ENCODE measurements around the gene GSK3A.
A peak's percentile ranks its signal among the peaks of the same experiment; 100 is the strongest.
"Not testable (repeated sequence)": the region's sequence is repeated elsewhere in the genome, so short reads cannot be mapped to it uniquely, and the experiment has no call there.

GSK3A gene

DNA sequence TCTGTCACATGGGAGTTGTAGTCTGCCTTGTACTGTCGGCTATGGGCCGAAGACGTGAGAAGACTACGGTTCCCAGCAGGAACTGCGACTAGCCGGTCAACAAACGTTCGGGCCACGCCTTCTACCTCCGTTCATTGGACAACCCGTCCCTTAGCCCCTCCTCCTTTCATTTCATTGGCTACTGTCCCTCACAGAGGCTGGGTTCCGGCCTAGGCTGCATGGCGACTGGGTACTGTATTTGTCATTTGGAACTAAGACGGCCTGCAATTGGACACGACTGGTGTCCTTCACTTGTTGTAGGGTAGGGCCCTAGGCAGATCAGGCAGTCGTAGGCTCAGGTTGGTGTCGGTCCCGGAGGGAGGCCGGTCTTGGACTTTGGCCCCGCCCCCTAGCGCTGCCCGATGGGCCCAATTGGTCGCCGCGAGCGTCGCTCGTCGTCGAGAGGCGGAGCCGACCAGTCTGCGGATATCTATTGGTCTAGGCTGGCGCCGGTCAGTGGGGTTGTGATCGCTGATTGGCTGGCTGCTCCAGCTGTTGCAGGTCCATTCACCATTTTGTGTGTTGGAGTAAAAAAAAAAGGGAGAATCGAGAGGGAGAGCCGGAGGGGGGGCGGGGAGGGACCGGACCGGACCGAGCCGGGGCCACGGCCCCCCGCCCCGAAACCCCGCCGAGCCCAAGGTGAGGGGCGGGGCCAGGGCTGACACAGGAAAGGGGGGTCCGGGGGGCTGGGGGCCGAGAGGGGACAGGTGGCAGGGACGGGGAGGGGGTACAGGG is 26.5 kb upstream of the GSK3A start, which contains the start of gene CIC:
TSS of gene CIC (plus strand) at position 549 of the 774 bp plus-strand sequence. CDS start 2,532 bp downstream, outside the sequence.
- DNase-seq (ENCODE audit: low read depth in 2 of 2, low spot score in 1 of 2), result peak; percentile 97

DNA sequence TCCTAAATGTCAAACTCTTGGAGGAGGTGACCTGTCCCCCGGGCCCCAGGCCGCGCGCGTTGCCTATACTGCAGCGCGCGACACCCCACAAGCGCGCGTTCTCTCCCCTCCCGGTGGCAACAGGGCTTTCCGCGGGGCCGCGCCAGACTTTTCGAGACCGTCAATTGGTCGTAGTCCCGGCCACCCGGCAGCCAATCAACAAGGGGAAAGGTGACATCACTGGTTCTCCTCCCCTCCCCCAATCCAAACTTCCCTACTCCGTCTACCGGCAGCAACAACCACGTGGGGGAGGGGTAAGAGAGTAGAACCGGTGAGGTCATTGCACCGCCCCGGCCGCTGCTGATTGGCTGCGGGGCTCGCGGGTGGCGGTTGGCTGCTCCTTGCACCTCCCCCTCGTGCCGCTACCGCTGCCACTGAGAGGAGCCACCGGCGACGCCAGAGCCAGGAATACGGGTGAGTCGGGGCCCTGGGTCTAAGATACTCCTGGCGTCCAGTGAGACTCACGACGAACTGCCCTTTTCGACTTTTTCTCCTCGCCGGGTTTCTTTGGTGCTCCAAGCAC is 25.8 kb upstream of the GSK3A start:
- peak; percentile 93 to 96 for DNase-seq (ENCODE audit: low read depth in 2 of 2, low spot score in 1 of 2)

DNA sequence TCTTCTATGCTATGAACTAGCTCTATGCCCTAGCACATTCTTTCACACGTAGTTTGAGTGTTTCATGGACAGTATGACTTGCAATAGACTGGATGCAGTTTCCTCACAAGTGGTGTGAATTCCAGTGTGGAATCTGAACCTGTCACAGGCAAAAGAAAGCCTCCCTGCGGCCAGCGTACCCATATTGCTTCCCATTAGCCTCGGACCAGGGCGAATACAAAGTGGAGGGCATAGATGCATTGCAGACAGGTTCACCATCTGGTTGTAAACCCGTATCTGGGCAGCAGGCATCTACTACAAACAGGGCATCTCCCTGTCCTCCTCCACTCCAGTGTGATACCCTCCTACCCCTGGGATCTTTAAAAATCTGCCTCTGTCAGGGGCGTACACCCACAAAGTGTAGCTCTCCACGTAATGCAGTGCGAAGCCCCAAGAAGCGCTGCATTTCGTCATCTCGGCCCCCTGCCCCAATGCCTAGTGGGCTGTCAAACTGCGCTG is 25.3 kb upstream of the GSK3A start:
- DNase-seq (ENCODE audit: low read depth in 2 of 2, low spot score in 1 of 2), result no peak

DNA sequence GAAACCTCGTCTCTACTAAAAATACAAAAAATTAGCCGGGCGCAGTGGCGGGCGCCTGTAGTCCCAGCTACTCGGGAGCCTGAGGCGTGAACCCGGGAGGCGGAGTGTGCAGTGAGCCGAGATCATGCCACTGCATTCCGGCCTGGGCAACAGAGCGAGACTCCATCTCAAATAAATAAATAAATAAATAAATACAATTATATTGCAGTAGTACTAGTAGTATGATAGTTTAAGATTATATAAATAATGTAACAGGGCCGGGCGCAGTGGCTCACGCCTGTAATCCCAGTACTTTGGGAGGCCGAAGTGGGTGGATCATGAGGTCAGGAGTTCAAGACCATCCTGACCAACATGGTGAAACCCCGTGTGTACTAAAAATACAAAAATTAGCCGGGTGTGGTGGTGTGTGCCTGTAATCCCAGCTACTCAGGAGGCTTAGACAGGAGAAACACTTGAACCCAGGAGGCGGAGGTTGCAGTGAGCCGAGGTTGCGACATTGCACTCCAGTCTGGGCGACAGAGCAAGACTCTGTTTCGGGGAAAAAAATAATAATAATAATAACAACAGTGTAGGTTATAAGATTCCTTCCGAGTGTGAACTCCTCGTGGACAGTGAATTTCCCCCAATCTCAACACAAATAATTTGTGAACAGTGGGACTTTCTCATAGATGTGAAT is 24.7 kb upstream of the GSK3A start:
- not testable (repeated sequence) for DNase-seq (ENCODE audit: low read depth in 2 of 2, low spot score in 1 of 2)

DNA sequence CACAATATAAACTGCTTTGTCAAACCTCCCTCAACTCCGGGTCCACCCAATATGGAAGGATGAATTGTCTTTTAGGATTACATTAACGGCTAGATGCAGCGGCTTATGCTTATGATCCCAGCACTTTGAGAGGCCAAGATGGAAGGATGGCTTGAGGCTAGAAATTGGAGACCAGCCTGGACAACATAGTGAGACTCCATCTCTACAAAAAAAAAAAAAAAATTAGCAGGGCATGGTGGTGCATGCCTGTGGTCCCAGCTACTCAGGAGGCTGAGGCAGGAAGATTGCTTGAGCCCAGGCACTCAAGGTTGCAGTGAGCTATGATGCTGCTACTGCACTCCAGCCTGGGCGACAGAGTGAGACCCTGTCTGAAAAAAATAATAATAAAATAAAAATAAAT is 23.7 kb upstream of the GSK3A start:
- DNase-seq (ENCODE audit: low read depth in 2 of 2, low spot score in 1 of 2), result not testable (repeated sequence)

DNA sequence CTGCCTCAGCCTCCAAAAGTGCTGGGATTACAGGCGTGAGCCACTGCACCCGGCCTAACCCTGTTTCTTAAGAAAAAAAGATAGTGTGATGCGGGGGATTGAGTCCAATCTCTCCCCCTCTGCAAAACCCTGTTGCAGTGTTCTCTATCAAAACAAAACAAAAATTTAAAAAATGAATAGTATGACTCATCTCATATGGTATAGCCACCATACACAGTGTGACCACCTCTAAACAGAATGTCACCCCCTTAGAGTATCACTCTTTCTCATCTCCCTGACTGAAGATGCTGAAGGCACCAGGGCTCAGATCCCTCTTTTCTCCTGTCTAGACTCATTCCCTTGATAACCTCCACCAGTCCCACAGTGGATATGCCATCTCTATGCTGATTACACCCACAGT is 19.4 kb upstream of the GSK3A start:
- DNase-seq (ENCODE audit: low read depth in 2 of 2, low spot score in 1 of 2), result no peak

DNA sequence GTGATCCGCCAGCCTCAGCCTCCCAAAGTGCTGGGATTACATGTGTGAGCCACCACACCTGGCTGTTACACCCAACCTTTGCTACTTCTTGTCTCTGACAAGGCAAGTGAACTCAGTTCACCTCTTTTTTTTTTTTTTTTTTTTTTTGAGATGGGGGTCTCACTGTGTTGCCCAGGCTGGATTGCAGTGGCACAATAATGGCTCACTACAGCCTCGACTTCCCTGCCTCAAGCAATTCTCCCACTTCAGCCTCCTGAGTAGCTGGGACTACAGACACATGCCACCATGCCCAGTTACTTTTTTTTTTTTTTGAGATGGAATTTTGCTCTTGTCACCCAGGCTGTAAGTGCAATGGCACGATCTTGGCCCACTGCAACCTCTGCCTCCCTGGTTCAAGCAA is 15.4 kb upstream of the GSK3A start:
- not testable (repeated sequence) for DNase-seq (ENCODE audit: low read depth in 2 of 2, low spot score in 1 of 2)

DNA sequence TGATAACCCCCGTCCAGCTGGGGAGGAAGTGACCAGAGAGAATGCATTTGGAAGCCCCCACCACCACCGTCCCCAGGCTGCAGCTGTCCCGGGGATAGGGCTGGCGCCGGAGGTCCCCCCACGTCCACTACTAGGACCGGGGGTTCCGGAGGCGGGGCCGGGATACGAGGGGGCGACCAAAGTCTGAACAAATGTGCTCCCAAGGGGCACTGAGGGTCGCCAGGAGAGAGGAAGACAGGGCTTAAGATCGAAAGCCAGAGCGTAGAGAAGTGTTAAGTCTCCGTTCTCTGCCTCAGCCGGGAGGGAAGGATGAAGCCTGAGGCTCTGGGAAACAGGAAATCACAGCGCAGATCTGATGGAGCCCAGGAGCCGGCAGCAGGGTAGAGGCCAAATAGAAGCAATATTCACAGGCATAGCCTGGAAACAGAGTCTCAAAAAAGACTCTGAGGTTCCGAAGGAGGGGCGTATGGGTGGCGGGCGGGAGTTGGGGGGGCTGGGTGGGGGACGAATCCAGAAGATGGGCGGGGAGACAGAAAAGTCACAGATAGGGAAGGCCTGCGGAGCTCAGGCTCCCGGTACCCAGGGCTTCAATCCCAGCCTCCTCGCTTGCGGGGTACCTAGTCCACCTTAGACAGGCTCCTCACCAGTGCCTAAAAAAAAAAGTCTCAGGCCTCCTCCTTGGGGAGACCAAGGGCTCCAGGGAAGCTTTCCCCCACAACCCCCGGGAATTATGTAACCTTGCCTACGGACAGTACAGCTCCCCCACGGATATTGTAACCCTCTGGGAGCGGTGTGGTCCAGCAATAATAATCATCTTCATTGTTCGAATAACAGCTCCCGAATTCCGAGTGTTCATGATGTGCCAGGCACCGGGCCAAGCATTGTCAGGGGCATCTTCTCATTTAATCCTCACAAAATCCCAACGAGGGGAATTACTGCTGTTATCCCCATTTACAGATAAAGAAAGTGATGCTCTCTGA is 13.7 kb upstream of the GSK3A start:
- DNase-seq (ENCODE audit: low read depth in 2 of 2, low spot score in 1 of 2), result no peak

DNA sequence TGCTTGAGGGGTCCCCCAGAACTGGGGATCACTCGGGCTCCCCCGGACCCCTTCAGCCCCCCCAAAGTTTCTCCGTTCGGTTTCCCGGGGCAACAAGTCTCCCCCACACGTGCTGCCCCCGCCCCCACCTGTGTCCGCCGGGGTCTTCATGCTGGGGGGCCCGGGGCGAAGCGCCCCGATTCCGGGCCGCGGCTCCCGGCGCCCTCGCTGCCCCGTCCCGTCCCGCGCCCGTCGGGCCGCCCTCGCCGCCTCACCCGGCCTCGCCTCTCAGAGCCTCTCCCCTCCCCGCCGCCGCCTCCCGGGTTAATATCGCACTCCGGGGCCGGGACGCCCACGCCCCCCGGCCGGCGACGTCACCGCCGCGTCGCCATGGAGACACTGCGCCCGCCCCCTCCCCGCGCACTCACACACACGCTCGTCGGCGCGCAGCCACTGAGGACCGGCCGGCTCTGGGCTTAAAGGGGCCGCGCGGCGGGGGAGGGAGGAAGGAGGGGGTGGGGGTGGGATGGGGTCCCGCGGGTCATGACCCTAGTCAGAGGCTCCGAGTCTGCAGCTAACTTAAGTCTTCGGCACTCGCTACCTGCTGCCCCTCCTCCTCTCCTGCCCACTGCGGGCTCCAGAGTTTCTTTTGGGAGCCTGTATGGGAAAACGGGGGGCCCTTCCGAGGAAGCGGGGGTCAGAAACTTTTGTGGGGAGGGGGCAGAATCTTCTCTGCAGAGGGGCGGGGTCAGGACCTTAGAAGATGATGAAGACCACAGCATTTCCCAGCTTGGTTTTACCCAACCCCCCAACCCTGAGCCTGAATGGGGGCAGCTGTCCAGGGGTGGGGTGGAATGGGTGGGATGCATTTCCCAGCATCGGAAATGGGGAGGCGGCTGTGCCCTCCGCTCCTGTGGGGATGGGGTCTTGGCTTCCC is 12.7 kb upstream of the GSK3A start, which contains the start of gene ERF:
TSS of gene ERF (minus strand) at position 279 of the 916 bp plus-strand sequence. CDS start at position 150, 129 bp downstream.
- peak; percentile 84 to 88 for DNase-seq (ENCODE audit: low read depth in 2 of 2, low spot score in 1 of 2)

DNA sequence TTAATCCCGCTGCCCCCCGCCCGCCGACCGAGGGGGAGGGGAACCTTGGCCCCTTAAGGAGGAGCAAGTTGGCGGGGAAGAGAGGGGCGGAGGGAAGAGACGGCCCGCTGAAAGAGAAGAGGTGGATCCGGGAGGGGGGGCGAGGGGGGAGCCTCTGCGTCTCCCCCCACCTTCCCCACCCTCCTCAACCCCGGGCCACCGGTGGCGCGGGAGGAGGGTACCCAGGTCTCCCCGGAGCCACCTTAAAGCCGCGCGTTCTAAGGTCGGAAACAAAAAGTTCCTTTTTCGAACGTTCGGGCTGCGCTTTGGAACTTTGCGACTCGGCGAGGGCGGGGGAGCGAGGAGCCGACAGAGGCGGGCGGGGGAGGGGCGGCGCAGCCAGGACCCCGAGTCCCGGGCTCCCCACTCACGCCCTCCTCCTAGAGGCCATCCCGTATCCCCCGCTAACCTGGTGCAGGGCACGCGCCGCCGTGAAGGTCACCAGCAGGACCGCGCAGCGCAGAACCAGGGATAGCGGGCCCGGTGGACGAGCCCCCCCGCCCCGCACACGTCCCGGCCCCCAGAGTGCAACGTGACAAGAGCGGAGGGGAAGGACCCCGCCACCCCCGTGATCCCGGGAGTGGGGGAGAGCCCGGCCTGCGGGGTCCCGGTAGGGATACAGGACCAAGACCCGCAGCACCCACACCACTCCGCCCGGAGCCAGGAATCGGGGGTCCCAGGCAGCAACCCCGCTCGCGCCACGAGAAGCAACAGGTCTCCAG is 11.9 kb upstream of the GSK3A start:
- peak; percentile 49 to 63 for DNase-seq (ENCODE audit: low read depth in 2 of 2, low spot score in 1 of 2)

DNA sequence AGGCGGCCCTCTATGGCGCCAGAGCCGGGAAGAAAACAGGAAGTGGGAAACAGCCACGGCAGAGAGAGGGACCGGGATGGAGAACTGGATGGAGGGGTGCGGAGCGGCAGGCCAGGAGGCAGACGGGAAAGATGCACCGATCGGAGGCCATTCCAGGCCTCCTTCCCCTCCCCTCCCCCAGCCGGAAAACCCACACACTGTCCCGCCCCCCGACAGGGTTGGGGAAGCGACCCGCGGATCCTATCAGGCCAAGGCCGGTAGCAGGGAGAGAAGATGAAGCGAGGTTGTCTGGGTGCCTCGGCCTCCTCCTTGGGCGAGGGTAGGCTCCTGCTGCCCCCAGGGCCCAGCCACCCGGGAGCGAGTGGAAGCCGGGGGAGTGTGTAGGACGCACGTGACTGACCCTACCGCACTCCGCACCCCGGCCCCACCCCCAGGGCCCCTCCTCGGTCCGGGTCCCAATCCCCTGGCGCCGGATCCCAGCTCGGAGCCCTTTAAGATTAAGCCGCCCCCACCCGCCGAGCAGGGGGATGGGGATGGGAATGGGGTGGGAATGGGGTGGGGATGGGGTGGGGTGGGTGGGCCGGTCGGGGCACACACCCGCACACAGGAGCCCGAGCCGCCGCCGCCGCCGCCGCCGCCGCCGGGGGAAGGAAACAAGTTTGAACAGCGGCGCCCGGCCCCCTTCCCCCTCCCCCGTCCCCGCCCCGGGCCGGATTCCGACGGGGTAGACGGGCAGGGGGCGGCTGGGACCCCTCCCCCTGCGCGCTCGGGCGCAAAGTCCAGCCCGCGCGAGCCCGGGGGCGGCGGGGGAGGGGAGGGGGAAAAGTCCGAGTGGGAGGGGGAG is 11.1 kb upstream of the GSK3A start:
- peak; percentile 24 to 26 for DNase-seq (ENCODE audit: low read depth in 2 of 2, low spot score in 1 of 2)

DNA sequence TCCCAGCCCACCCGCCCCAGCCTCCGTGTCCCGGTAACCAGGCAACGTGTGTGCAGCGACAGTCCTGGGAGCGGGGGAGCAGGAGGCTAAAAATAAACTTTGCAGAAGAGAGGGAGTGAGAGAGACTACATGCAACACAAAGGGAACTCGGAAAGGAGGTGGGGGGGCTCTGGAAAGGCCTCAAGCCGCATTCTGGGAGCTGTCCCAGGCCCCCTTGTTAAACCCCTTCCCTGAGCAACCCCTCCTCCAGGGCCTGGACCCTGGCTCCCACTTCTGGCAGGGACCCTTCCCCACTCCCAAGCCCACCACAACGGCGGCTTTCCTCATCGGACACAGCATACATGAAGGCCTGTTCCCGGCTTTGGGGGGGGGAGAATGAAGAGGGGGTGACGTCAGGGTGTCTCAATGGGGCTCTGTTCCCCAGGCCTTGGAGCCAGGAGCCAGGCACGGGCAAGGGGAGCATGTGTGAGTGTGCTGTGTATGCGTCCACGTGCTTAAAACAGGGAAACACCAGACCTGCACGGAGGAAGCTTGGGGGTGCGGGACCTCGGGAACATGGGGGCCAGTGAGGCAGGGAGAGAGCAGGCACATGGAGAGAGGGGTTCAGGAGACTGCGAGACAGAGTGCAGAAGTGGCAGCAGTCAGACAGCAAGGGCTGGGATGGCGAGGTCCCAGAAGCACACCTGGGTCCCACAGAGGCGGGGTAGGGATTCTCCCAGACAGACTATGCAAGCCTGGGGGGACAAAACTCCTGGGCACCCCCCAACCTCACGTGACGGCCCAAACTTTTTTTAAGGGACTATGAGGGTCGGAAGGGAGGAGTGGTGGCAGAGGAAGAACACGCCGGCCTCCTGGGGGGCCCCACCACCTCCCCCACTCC is 10.2 kb upstream of the GSK3A start:
- DNase-seq (ENCODE audit: low read depth in 2 of 2, low spot score in 1 of 2), result no peak

DNA sequence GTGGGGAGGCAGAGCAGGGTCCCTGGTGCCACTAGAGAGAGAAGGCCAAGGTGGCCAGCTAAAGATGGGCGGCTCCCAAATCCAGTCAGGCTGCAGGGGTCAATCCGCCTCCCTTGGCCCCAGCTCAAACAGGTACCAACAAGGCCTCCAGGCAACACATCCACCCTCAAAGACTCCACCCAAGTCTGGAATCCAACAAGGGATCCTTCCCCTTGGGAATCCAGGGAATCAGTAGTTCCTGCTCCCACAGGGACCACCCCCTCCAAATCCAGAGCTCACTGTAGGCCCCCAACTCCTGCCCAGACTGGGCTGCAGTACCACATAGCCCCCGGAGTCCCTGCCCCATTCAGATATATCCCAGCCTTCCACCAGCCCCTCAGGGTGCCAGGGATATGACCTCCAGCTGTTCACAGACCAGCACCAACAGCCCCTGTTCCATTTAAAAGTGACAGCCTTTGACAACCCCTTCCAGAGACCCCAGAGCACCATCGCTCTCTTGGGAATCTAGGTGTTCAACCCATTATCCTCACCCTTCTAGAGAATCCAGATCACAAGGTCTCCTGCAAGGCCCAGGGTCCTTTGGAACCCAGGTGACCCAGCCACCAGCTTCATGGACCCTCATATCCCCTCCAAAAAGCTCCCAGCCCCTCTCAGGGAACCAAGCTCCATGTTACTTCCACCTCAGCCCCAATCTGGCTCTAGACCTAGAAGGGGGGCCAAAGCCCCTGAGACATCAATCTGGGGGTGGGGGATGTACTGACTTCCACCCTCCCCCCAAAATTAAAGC is 9.4 kb upstream of the GSK3A start:
- DNase-seq (ENCODE audit: low read depth in 2 of 2, low spot score in 1 of 2), result no peak

DNA sequence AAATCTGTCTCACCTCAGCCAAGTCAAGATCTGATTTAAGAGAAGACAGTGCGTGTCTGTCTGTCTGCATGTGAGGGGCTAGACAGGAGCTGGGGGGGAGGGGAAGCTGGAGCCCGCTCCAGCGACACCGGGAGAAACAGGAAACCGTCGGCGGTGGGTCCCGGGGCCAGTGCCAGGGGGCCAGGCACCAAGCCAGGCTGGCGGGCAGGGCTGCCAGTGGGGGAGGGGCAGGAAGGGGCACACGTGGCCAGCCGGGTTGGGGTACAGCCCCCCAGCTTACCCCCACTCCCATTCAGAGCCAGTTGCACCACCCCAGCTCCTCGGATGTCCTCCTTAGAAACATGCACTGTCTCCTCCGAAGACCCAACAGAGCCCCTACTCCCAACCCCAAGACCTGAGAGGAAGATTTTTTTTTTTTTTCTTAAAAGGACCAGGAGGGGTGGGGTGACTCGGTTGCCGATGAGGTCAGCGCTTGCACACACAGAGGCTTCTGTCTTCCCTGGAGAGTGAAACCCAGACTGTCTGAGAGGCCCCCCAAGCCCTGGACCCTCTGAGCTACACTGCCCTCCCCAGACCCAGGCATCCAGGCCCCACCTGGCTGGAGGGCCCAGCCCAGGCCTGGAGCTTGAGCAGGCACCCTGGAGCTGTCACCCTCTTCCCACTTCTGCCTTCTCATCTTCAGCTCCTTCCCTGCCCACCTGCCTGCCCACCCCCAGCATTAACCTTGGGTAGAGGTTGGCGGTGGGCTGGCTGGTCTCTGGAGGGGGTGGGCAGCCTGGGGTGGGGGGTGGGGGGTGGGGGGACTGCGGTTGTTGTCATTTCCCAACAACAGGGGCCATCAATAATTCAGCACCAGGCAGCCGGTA is 8.5 kb upstream of the GSK3A start:
- DNase-seq (ENCODE audit: low read depth in 2 of 2, low spot score in 1 of 2), result no peak

DNA sequence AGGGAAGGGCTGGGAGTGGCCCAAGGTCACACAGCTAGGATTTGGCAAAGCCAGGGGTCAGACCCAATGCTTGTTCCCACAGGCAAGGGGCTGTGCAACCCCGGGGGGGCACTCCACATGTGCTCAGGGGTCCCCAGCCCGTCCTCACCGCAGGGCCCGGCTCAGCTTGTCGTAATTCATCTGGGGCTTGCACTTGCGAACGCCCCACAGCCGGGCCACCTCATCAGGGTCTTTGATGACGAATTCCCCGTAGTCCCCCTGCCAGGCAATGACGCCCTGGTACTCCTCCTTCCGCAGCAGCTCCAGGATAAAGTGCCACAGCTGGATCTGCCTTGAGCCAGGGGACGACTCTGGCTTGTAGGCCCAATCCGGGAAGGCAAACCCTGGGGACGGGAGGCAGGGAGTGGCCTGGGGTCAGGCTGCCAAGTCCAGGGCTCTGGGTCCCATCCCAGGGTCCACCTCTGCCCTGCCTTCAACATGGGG is 7.8 kb upstream of the GSK3A start:
- no peak for DNase-seq (ENCODE audit: low read depth in 2 of 2, low spot score in 1 of 2)

Data from stimulated activated CD8-positive, alpha-beta memory T cell treated with anti-CD3 and anti-CD28 coated beads, Interleukin-4, amount 100 ng/mL, for 1 hour (primary cell).